ENCODE measurements around the gene SPATA25.

DNA sequence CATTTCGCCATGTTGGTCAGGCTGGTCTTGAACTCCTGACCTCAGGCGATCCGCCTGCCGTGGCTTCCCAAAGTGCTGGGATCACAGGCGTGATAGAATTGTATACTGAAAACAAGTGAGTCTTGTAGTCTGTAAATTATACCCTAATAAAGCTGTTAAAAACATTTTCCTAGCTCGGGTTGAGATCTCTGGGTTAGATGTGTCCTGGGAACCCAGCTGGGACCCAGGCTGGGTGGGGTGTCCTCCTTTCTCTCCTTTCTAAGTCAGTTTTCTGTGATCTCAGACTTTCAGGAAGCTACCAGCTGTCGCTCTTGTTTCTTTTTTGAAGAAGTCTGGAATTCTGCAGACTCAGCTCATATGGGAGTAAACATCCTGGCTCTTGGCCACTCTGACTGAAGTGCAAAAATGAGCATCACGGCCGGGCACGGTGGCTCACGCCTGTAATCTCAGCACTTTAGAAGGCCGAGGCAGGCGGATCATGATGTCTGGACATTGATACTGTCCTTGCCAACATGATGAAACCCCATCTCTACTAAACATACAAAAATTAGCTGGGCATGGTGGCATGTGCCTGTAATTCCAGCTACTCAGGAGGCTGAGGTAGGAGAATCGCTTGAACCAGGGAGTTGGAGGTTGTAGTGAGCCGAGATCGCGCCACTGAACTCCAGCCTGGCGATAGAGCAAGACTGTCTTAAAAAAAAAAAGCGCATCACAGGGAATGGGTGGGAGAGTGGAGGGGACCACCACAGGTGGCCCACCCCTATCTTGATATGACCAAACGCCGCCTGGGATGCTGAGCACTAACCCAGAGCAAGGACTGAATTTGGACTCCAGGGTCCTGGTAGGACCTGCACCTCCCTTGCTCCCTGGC, 37.2 kb upstream of the SPATA25 start:
- TF ChIP-seq FOXM1 (IDR thresholded peaks at IDR 0.05; ENCODE audit: borderline replicate concordance, low read depth) (no peak), TAF1 (IDR thresholded peaks at IDR 0.05; ENCODE audit: low read depth) (no peak), EGR1 (IDR thresholded peaks at IDR 0.05) (no peak)

Measured in Ishikawa (cell line).